HepG2 (cell line): ENCODE measurements around the gene PARN. TPM values are rescaled to one million over a fixed set of nuclear protein-coding genes. Genes with fewer than 3 reads are reported as not detected.

Experiments
- ATF7-NPFF ChIP-seq: sonication (generic); formaldehyde crosslinking; IDR thresholded peaks from 2 replicates; pipeline ENCODE4 v1.8.1; 2023; ENCODE audit warnings: mild to moderate bottlenecking, low read depth, missing genetic modification reagents, moderate library complexity
- CEBPB ChIP-seq: IDR thresholded peaks from 2 replicates; pipeline ENCODE4 v1.6.1; 2011; ENCODE audit warnings: low read depth, low read length, improper control_type of control experiment, borderline replicate concordance
- CENPX ChIP-seq: sonication (generic); formaldehyde crosslinking; IDR thresholded peaks from 2 replicates; pipeline ENCODE4 v1.9.0; 2021; ENCODE audit warnings: mild to moderate bottlenecking, missing genetic modification reagents, moderate library complexity
- EED ChIP-seq: sonication (generic); formaldehyde crosslinking; IDR thresholded peaks from 2 replicates; pipeline ENCODE4 v1.5.0; 2020; ENCODE audit warnings: mild to moderate bottlenecking, missing genetic modification reagents
- ELF4 ChIP-seq: sonication (generic); formaldehyde crosslinking; IDR thresholded peaks from 2 replicates; pipeline ENCODE4 v1.5.0; 2020; ENCODE audit warnings: missing genetic modification reagents, mild to moderate bottlenecking, moderate library complexity, borderline replicate concordance
- EP300 ChIP-seq, 3 experiments: sonication (generic) in 1 of 3; formaldehyde crosslinking in 1 of 3; IDR thresholded peaks; 2 replicates each; pipeline versions ENCODE4 v1.5.1 to v1.6.1; 2011 to 2020; ENCODE audit warnings: low read depth in 2 of 3, low read length in 2 of 3, borderline replicate concordance in 1 of 3, improper control_type of control experiment in 1 of 3, mild to moderate bottlenecking in 1 of 3, missing genetic modification reagents in 1 of 3, moderate library complexity in 1 of 3
- ETS1 ChIP-seq: sonication (generic); formaldehyde crosslinking; IDR thresholded peaks from 2 replicates; pipeline ENCODE4 v1.4.0; 2020; ENCODE audit warnings: missing genetic modification reagents
- HOXA5 ChIP-seq: sonication (generic); formaldehyde crosslinking; IDR thresholded peaks from 2 replicates; pipeline ENCODE4 v1.4.0; 2020; ENCODE audit warnings: missing genetic modification reagents
- LRRFIP1 ChIP-seq: sonication (generic); formaldehyde crosslinking; conservative IDR thresholded peaks from 2 replicates; pipeline ENCODE4 v1.4.0; 2020; ENCODE audit warnings: missing genetic modification reagents
- MTERF4 ChIP-seq: sonication (generic); formaldehyde crosslinking; IDR thresholded peaks from 2 replicates; pipeline ENCODE4 v1.8.0; 2023; ENCODE audit warnings: mild to moderate bottlenecking, missing genetic modification reagents
- NR3C1 ChIP-seq: sonication (generic); formaldehyde crosslinking; IDR thresholded peaks from 2 replicates; pipeline ENCODE4 v1.4.0; 2020; ENCODE audit warnings: missing genetic modification reagents
- TGIF2 ChIP-seq: IDR thresholded peaks from 2 replicates; pipeline ENCODE4 v1.6.1; 2016; ENCODE audit warnings: control low read depth, missing compliant biosample characterization
- ZNF142 ChIP-seq: sonication (generic); formaldehyde crosslinking; IDR thresholded peaks from 2 replicates; pipeline ENCODE4 v1.4.0; 2020; ENCODE audit warnings: missing genetic modification reagents
- ZNF484 ChIP-seq: sonication (generic); formaldehyde crosslinking; IDR thresholded peaks from 2 replicates; pipeline ENCODE4 v1.5.1; 2020; ENCODE audit warnings: mild to moderate bottlenecking, low read depth, missing genetic modification reagents, borderline replicate concordance
- ZNF576 ChIP-seq: sonication (generic); formaldehyde crosslinking; IDR thresholded peaks from 2 replicates; pipeline ENCODE4 v1.4.0; 2020; ENCODE audit warnings: mild to moderate bottlenecking, missing genetic modification reagents
- ZNF580 ChIP-seq: IDR thresholded peaks from 2 replicates; pipeline ENCODE4 v1.6.1; 2016; ENCODE audit warnings: low read depth, borderline replicate concordance
- polyA plus RNA-seq, 8 experiments: library from polyadenylated mRNA; depleted of rRNA in 3 of 8; stranded (reverse) in 7 of 8; unstranded in 1 of 8; fragments of >200 nt; fragmentation: Illumina TruSeq in 4 of 8; extraction: Trizol in 4 of 8; gene quantifications; 2 replicates each; pipeline versions ENCODE4 v1.2.1 to v1.2.3, GENCODE V29; 2011 to 2016; ENCODE audit warnings: low read depth in 4 of 8, missing spikeins in 1 of 8, mixed read lengths in 1 of 8; ENCODE audit not compliant: insufficient read depth in 1 of 8
- total RNA-seq, 5 experiments: library from RNA; depleted of rRNA; stranded (reverse); fragments of >200 nt; fragmentation: Illumina TruSeq; extraction: Trizol; gene quantifications; 2 replicates each; pipeline ENCODE4 v1.2.3, GENCODE V29; 2016; ENCODE audit warnings: low read depth in 1 of 5

PARN gene
- total and polyA plus RNA-seq, 2 of the 13 experiments (the other 11 are each of a cell fraction or from before 2014, with no cell fraction given): 13.3 to 47.6 TPM

- no peak for TF ChIP-seq CENPX
- TF ChIP-seq CEBPB: no peak
- no peak for TF ChIP-seq NR3C1
- no peak for TF ChIP-seq EED (CRISPR knock-in tag)
- no peak for TF ChIP-seq ZNF576
- TF ChIP-seq ATF7-NPFF (CRISPR knock-in tag): no peak
- TF ChIP-seq ZNF484 (CRISPR knock-in tag): no peak
- TF ChIP-seq EP300 (IDR thresholded peaks at IDR 0.05; ENCODE audit: low read depth in 2 of 2, low read length in 2 of 2): no peak
- TF ChIP-seq EP300 (CRISPR knock-in tag; IDR thresholded peaks at IDR 0.05; ENCODE audit: borderline replicate concordance): no peak
- TF ChIP-seq ELF4 (CRISPR knock-in tag): peak; percentile 54; the same call in 1 of the 2 replicates
- TF ChIP-seq ETS1: no peak
- TF ChIP-seq ZNF580 (CRISPR knock-in tag): 0 out of 2 replicates have a peak, but pooled peaks have one; percentile 5
- no peak for TF ChIP-seq ZNF142 (CRISPR knock-in tag)
- no peak for TF ChIP-seq MTERF4 (CRISPR knock-in tag)
- TF ChIP-seq TGIF2: no peak
- TF ChIP-seq HOXA5 (CRISPR knock-in tag): 0 out of 2 replicates have a peak, but pooled peaks have one; percentile 10
- no peak for TF ChIP-seq LRRFIP1 (CRISPR knock-in tag)
Measured at GRCh38 chr16:14548933-14549788, 80.9 kb downstream of the PARN start (continued).
